CD4-positive, alpha-beta T cell treated with Interleukin-12 subunit alpha and Interleukin-12 subunit beta, for 1 hour (primary cell): ENCODE data around the gene C3orf38.
"Not testable (repeated sequence)": the region's sequence is repeated elsewhere in the genome, so short reads cannot be mapped to it uniquely, and the experiment has no call there.

Experiments
- DNase-seq: peaks from one replicate; pipeline ENCODE4 v3.0.0-alpha.2; 2020

C3orf38 gene

DNA sequence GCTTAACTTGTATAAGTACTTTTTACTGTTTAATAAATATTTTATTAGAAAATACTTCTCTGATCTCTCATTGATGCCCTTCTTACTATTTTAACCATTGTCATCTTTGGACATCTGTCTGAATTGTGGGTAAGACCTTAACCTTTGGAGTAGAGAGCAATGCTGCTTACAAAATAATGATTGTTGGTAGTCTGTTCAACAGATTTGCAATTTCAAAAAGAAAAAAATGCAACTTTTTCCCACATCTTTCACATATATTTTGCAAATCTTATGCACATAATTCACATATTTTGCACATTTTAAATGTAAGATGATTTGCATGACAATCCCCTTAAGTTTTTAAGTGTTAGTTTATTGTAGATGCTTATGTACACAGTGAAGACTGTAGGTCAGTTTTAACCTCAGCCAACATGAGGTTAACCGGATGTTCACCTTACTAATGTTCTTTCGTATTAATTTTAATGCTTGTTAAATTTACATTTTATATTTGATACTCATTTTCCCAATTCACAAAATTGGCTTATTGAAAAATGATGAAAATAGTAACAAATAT is 16.7 kb downstream of the C3orf38 start:
- no peak for DNase-seq

DNA sequence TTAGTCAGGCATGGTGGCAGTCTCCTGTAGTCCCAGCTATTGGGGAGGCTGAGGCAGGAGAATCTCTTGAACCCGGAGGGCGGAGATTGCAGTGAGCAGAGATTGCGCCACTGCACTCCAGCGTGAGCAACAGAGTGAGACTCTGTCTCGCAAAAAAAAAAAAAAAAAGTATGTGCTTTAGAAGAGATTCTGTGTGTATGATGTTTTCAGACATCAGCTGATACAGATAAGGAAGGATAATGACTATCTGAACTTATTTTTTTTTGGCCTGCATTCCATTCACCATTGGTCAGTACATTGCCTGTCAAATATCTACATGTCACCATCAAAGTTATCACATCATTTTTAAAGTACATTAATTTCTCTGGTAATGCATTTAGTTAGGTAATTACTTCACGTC is 17.4 kb downstream of the C3orf38 start:
- no peak for DNase-seq

DNA sequence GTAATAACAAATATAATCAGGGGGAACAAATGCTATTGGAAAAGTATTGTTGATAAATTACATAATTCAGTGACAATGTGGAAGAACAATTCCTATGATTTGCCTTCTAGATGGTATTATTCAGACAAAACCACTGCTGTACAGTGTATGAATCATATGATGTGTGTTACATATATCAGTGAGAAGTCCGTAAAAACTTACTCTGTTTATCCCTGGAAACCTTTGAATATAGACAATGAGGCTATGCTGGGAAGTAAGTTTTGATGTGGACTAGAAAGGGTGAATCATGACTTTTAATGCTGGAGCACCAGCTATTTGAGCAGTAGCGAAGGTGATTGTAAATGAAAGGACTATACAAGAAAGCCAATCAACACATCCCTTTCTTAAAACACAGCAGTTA is 17.9 kb downstream of the C3orf38 start:
- no peak for DNase-seq

DNA sequence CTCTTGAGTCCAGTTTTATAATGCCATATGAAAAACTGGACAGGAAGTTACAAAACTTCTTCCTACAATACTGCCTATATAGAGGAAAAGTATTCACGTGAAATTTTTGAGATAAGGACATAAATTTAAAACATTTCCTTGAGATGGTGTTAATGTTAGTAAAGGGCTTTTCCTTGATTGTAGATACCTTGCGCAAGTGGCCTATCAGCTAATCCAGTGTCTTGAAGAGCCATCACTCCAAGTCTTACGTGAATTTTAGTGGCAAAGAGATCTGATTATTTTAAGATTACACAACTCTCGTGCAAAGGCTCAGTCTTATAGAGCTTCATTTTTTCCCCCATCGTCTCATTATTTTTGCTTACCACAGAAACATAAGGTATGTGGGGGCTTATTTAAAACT is 18.4 kb downstream of the C3orf38 start:
- no peak for DNase-seq

DNA sequence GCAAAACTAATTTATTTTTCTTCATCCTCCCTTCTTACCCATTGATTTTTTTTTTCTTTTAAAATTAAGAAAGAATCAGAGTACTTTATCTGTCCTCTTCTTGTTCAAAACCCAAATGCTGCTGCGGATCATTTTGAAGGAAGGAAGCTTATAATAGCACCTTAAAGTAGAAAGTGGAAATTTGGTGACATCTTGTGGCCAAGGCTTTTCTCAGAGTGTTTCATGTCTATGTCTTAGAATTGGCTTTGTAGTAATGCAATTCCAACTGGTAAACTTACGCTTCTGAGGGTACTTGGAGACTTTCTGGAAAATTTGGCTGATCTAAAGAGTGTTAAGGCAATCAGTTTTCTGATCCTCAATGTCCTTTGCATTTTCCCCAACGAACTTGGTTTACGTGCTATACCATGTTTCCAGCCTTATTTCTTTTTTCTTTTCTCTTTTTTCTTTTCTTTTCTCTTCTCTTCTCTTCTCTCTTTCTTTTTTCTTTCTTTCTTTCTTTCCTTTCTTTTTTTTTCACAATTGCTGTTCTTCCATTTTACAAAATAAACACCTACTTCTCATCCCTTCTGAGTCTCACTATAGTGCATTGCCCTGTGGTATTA is 30.7 kb downstream of the C3orf38 start:
- DNase-seq: peak; percentile 49

DNA sequence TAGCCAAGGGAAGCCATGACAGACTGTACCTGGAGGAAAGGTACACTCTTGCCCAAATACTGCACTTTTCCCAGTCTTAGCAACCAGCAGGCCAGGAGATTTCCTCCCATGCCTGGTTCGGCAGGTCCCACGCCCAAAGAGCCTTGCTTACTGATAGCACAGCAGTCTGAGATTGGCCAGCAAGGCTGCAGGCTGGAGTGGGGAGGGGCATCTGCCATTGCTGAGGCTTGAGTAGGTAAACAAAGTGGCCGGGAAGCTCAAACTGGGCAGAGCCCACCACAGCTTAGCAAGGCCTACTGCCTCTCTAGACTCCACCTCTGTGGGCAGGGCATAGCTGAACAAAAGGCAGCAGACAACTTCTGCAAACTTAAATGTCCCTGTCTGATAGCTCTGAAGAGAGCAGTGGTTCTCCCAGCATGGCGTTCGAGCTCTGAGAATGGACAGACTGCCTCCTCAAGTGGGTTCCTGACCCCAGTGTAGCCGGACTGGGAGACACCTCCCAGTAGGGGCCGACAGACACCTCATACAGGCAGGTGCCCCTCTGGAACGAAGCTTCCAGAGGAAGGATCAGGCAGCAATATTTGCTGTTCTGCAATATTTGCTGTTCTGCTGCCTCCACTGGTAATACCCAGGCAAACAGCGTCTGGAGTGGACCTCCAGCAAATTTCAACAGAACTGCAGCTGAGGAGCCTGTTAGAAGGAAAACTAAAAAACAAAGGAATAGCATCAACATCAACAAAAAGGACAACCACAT is 32.6 kb downstream of the C3orf38 start:
- not testable (repeated sequence) for DNase-seq

DNA sequence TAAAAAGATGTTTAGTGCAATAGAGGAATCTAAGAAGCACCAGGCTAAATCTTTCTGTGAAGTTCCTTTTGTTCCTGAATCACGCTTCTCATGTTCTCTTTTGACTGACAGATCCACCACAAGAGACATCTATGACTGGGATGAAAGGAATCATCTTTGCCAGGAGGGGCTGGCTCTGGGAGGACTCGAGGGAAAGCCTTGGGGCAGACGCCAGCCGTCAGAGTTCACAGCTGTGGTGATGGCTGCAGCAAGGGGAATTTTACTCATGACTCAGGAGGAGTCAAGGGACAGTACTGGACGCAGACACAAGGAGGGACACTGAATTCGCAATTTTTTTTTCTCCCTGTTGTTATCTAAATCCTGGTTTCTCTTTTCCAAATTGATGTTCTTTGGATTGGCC is 38.7 kb downstream of the C3orf38 start:
- no peak for DNase-seq

DNA sequence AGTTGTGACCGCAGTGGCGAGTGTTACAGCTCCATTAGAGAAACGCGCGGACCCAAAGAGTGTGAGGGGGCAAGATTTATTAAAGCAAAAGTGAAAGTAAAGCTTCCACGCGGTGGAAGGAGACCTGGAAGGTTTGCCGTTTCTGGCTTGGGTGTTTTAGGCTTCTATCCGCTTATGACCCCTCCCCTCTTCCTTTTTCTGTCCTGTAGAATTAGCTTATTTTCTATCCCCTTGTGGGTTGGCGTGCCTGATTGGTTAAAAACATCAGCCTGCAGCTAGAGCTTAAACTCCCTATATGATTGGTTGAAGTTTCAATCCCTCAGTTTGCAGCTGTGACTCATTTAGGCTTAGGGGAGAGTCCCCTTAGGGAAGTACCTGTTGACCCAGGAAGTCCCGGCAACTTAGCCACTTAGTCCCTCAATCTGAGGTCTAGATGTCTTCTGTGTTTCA is 39.6 kb downstream of the C3orf38 start:
- DNase-seq: no peak

DNA sequence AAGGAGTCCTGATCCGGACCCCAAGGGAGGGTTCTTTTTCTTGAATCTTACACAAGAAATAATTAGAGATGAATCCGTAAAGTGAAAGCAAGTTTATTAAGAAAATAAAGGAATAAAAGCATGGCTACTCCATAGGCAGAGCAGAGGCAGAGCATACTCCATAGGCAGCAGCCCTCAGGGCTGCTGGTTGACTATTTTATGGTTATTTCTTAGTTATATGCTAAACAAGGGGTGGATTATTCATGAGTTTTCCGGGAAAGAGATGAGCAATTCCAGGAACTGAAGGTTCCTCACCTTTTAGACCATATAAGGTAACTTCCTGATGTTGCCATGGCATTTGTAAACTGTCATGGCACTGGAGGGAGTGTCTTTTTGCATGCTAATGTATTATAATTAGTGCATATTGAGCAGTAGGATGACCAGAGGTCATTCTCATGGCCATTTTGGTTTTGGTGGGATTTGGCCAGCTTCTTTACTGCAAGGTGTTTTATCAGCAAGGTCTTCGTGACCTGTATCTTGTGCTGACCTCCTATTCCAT is 42.2 kb downstream of the C3orf38 start:
- DNase-seq: no peak

DNA sequence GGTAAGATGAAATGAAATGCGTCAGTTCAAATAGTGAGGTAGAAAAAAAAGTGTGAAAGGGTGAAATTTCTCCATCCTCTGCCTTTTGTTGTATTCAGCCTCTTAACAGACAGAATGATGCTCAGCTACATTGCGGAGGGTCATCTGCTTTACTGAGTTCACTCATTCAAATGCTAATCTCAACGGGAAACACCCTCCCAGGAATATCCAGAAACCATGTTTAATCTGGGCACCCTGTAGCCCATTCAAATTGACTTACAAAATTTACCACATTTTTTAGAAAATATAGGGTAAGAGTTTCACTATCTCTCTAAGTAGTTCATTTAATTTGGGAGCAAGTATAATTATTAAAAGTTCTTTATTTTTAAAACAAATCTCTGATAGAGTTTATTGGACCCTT is 42.9 kb downstream of the C3orf38 start:
- no peak for DNase-seq

DNA sequence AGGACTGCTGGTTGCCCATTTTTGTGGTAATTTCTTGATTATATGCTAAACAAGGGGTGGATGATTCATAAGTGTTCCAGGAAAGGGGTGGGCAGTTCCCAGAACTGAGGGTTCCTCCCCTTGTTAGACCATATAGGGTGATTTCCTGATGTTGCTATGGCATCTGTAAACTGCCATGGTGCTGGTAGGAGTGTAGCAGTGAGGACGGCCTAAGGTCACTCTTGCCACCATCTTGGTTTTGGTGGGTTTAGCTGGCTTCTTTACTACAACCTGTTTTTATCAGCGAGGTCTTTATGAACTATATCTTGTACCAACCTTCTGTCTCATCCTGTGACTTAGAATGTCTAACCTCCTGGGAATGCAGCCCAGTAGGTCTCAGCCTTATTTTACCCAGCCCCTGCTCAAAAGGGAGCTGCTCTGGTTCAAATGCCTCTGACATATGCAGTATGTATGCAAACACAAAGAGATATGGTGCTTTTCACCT is 46.2 kb downstream of the C3orf38 start:
- no peak for DNase-seq

DNA sequence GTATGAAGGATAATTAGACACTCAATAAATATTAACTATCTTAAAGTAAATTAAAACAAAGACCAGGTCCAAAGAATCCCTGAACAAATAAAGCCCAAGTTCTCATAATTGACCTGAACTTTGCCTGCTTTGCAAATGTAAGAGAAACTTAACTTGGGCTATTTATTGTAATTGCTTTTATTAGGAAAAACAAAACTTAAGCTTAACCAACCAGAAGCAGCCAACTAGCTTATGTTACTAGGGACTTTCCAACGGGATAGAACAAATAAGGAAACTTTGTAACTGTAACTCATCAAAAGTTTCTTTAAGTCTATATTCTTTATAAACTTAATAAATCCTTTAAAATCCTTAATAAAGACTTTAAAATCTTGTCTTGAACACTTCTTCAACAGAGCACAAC is 48.4 kb downstream of the C3orf38 start:
- no peak for DNase-seq

DNA sequence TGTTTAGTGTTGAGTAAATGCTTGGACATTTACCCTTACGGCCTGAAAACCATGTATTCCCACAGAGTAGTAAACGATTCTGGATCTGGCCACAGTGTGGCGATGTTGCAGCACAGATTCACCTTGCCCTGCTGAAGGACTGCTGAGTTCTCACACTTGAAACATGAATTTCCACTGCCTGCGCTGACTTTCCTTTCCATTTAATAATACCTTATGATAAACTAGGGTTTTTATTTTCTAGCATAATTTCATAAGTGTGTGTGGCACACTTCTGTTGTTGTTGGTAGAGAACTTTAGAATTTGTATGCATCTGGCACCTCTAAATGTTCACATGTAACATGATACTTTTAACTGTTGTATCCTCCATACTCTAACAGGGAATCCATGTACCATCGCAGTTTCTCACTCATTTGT is 53.9 kb downstream of the C3orf38 start:
- DNase-seq: peak; percentile 40
